Measurements from ENCODE around the gene ZBTB21. TPM values are rescaled to one million over a fixed set of nuclear protein-coding genes. Genes with fewer than 3 reads are reported as not detected.

ZBTB21 gene
- total and polyA plus RNA-seq, 2 of the 4 experiments (the other 2 are of a cell fraction), result 6.8 to 12.0 TPM

DNA sequence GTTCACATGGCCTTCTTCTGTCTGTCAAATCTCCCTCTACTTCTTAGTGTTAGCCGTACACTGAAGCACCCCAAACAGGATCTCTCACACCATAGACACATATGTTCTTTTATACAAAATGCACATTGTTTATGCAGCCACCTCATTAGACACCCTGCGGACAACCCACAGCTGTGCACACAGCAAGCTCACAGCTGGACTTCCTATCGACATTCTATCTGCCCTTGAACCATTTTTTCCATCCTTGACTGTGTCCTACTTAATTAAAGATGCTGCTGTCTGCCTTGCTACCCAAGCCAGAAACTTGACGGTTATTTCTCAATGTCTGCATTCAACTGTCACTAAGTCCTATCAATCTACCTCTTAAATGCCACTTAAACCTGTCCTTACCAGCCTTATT is 3.2 kb upstream of the ZBTB21 start:
- ATAC-seq (ENCODE audit: low read depth), result no peak
- Histone ChIP-seq H3K27me3 (ENCODE audit: control insufficient read depth, insufficient read depth, low read length) (no peaks in the 10 kb centered on the region), H3K4me2 (ENCODE audit: low read depth, low read length) (no peak overlapping the region), H3K79me1 (ENCODE audit: low read depth in 1 of 2, low read length in 2 of 2) (peaks cover 9 to 17% of the 10 kb centered on the region in 2 experiments; a peak in 3 of 4 replicates), H3K36me3 (ENCODE audit: control insufficient read depth, insufficient read depth, low read length) (no peaks in the 10 kb centered on the region), H3K4me3 (ENCODE audit: insufficient read depth, low read depth, low read length) (no peak overlapping the region), H2BK20ac (ENCODE audit: low read depth, low read length) (no peak overlapping the region), H3K27ac (ENCODE audit: insufficient read depth, low read length) (no peak overlapping the region), H3K18ac (ENCODE audit: low read depth, low read length) (no peak overlapping the region), H3K56ac (ENCODE audit: extremely low read depth, insufficient read depth, low read length) (no peak overlapping the region), H3K4me1 (ENCODE audit: control insufficient read depth, insufficient read depth, low read length) (peaks cover 2% of the 10 kb centered on the region; the same call in 1 of the 2 replicates), H2BK5ac (ENCODE audit: low read depth, low read length, poor library complexity, severe bottlenecking) (no peak overlapping the region), H3K14ac (replicated peaks; ENCODE audit: low read depth, low read length) (no peak overlapping the region), H3K23ac (ENCODE audit: low read depth, low read length) (no peak overlapping the region), H2AFZ (replicated peaks; ENCODE audit: low read length, poor library complexity) (no peak overlapping the region), H2AK5ac (ENCODE audit: low read depth, low read length) (no peak overlapping the region), H2BK120ac (ENCODE audit: low read depth, low read length) (no peak overlapping the region), H2AK9ac (replicated peaks; ENCODE audit: low read depth, low read length, poor library complexity) (no peak overlapping the region), H4K91ac (ENCODE audit: insufficient read depth, low read depth, low read length) (no peak overlapping the region), H4K20me1 (ENCODE audit: insufficient read depth, low read length) (no peaks in the 10 kb centered on the region), H3K9ac (ENCODE audit: low read depth, low read length) (no peak overlapping the region), H3K4ac (ENCODE audit: low read depth, low read length) (peak overlapping the region; percentile 3; the same call in 1 of the 2 replicates), H3K9me3 (ENCODE audit: control insufficient read depth, insufficient read depth, low read length) (peaks cover 4% of the 10 kb centered on the region; the same call in 1 of the 2 replicates), H3K9me1 (ENCODE audit: insufficient read depth, low read length) (0 out of 2 replicates have a peak, but pooled peaks cover 1% of the 10 kb centered on the region), H4K5ac (ENCODE audit: low read depth, low read length) (no peak overlapping the region), H4K8ac (ENCODE audit: low read depth in 2 of 2, low read length in 2 of 2) (no peak overlapping the region), H2BK15ac (ENCODE audit: low read depth, low read length) (no peak overlapping the region)
- dilution Hi-C loops (cut with HindIII; ENCODE audit: low sequenced_read_pairs, unreplicated experiment) (no loop called here), in situ Hi-C loops (cut with MboI; ENCODE audit: low sequenced_read_pairs) (no loop called here), intact Hi-C loops (cut with micrococcal nuclease) (loop anchor here (5.0 kb wide), 1 partner anchor 34 kb away; no protein-coding TSS in a partner anchor)
- CTCF ChIA-PET, result no interaction called here
- DNase-seq, result no peak
- 48% methylated on average over 3 of the region's 4 CpGs; no CpG with 5 or more reads in 1 of the 2 experiments for WGBS, 2 experiments (ENCODE audit: extremely low coverage in 2 of 2, insufficient read length in 1 of 2)
- no TSS peak for BruUV-seq (replicated peaks)
- POLR2A ChIA-PET (ENCODE audit: unreplicated experiment), result no interaction called here
- no peak for TF ChIP-seq MAFK (IDR thresholded peaks at IDR 0.05; ENCODE audit: low read depth, low read length)
- 0 out of 2 replicates have a peak, but pooled peaks have one; percentile 22 for TF ChIP-seq POLR2A (IDR thresholded peaks at IDR 0.05; ENCODE audit: low read depth, low read length)
